Adrenal gland (tissue), 5 donors: ENCODE data around the gene NIPBL.

Source experiments
- POLR2A ChIP-seq, 2 donors: fragments of 450-650 bp; IDR thresholded peaks; one replicate each; pipeline ENCODE4 v1.6.1; 2017; ENCODE audit warnings: antibody characterized with exemption in 2 of 2, mild to moderate bottlenecking in 2 of 2, moderate library complexity in 1 of 2
- TF ChIP-seq, protein P1 (sequence below), 6 experiments: fragments of 450-650 bp in 4 of 6; fragments of 200-600 bp in 2 of 6; sonication (generic) in 1 of 6; IDR thresholded peaks; 1 replicate in 5 of 6; 2 replicates in 1 of 6; pipeline versions ENCODE4 v1.5.1 to v1.8.0; 2016 to 2021; ENCODE audit warnings: antibody characterized with exemption in 6 of 6, mild to moderate bottlenecking in 2 of 6, moderate library complexity in 1 of 6
- donor health status: DM: no; HTN: no; CAD: no.

DNA sequence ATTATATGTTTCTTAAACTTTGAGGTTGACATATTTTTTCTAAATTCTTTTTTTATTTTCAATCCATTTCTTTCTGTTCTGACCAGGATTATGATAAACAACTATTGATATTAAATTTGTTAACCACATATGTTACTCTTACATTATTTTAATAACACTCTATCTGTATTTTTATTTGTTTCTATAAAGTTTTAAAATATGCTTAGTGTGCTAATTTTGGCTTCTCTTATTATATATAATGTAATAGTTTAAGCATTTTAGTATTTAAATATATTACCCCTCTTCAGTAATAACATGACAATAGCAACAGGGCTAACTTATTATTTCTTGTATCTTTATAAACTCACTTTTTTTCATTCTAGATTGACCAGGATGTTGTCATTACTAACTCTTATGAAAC lies 137.8 kb downstream of the NIPBL start:
- TF ChIP-seq POLR2A (IDR thresholded peaks at IDR 0.05), result no peak
- TF ChIP-seq, protein P1, sequence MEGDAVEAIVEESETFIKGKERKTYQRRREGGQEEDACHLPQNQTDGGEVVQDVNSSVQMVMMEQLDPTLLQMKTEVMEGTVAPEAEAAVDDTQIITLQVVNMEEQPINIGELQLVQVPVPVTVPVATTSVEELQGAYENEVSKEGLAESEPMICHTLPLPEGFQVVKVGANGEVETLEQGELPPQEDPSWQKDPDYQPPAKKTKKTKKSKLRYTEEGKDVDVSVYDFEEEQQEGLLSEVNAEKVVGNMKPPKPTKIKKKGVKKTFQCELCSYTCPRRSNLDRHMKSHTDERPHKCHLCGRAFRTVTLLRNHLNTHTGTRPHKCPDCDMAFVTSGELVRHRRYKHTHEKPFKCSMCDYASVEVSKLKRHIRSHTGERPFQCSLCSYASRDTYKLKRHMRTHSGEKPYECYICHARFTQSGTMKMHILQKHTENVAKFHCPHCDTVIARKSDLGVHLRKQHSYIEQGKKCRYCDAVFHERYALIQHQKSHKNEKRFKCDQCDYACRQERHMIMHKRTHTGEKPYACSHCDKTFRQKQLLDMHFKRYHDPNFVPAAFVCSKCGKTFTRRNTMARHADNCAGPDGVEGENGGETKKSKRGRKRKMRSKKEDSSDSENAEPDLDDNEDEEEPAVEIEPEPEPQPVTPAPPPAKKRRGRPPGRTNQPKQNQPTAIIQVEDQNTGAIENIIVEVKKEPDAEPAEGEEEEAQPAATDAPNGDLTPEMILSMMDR (IDR thresholded peaks at IDR 0.05), result no peak
